Neural progenitor cell (in vitro differentiated cells): ENCODE results near the gene TTPAL. TPM values are rescaled to one million over a fixed set of nuclear protein-coding genes. Genes with fewer than 3 reads are reported as not detected.

ENCODE experiments used
- DNase-seq: peaks from one replicate; pipeline ENCODE4 v3.0.0-alpha.2; 2016; ENCODE audit warnings: low spot score
- H2AFZ ChIP-seq: fragments of 200-600 bp; sonication (generic); replicated peaks from 2 replicates; pipeline ENCODE4 v1.6.1; 2016; ENCODE audit warnings: antibody characterized with exemption
- H3F3A ChIP-seq: fragments of 200-600 bp; sonication (generic); 2 replicates; pipeline ENCODE4 v1.6.1; 2016; ENCODE audit warnings: antibody characterized with exemption, low read depth
- H3K27ac ChIP-seq: fragments of 200-600 bp; sonication (generic); 2 replicates; pipeline ENCODE4 v1.5.1; 2016; ENCODE audit warnings: mild to moderate bottlenecking
- H3K27me3 ChIP-seq: fragments of 200-600 bp; sonication (generic); 2 replicates; pipeline ENCODE4 v1.6.1; 2016; ENCODE audit warnings: mild to moderate bottlenecking, moderate library complexity
- H3K36me3 ChIP-seq: fragments of 200-600 bp; sonication (generic); 2 replicates; pipeline ENCODE4 v1.5.1; 2016
- H3K4me1 ChIP-seq: fragments of 200-600 bp; sonication (generic); 2 replicates; pipeline ENCODE4 v1.6.1; 2016; ENCODE audit warnings: mixed run types
- H3K4me2 ChIP-seq: fragments of 200-600 bp; sonication (generic); 2 replicates; pipeline ENCODE4 v1.6.1; 2016
- H3K4me3 ChIP-seq: fragments of 200-600 bp; sonication (generic); 2 replicates; pipeline ENCODE4 v1.5.1; 2016
- H3K79me2 ChIP-seq: fragments of 200-600 bp; sonication (generic); 2 replicates; pipeline ENCODE4 v1.6.1; 2016; ENCODE audit warnings: low read depth
- H3K9ac ChIP-seq: fragments of 200-600 bp; sonication (generic); 2 replicates; pipeline ENCODE4 v1.6.1; 2016
- H3K9me3 ChIP-seq: fragments of 200-600 bp; sonication (generic); 2 replicates; pipeline ENCODE4 v1.5.1; 2016; ENCODE audit warnings: low read depth
- H4K20me1 ChIP-seq: fragments of 200-600 bp; sonication (generic); 2 replicates; pipeline ENCODE4 v1.6.1; 2016; ENCODE audit warnings: low read depth
- H3K27ac Mint-ChIP-seq: 3 replicates; pipeline ENCODE4 v1.8.0; 2021; ENCODE audit warnings: mixed read lengths
- H3K27me3 Mint-ChIP-seq: 2 replicates; pipeline ENCODE4 v1.8.0; 2022; ENCODE audit warnings: low read depth, mild to moderate bottlenecking, inconsistent platforms, moderate library complexity, mixed read lengths; ENCODE audit not compliant: insufficient read depth
- H3K36me3 Mint-ChIP-seq: 3 replicates; pipeline ENCODE4 v1.8.0; 2021; ENCODE audit warnings: mixed read lengths
- H3K4me1 Mint-ChIP-seq: 3 replicates; pipeline ENCODE4 v1.8.0; 2021; ENCODE audit warnings: mixed read lengths
- H3K4me3 Mint-ChIP-seq: 3 replicates; pipeline ENCODE4 v1.8.0; 2021; ENCODE audit warnings: mild to moderate bottlenecking, moderate library complexity, mixed read lengths
- H3K9me3 Mint-ChIP-seq: 3 replicates; pipeline ENCODE4 v1.8.0; 2020; ENCODE audit warnings: mixed read lengths
- EZH2 ChIP-seq: fragments of 200-600 bp; sonication (generic); IDR thresholded peaks from 2 replicates; pipeline ENCODE4 v1.6.1; 2017; ENCODE audit warnings: antibody characterized with exemption, mild to moderate bottlenecking, moderate library complexity
- EZH2phosphoT487 ChIP-seq: fragments of 200-600 bp; sonication (generic); IDR thresholded peaks from 2 replicates; pipeline ENCODE4 v1.6.1; 2017; ENCODE audit warnings: antibody characterized with exemption
- total RNA-seq: library from RNA; depleted of rRNA; stranded (reverse); fragments of >200 nt; gene quantifications from 2 replicates; pipeline ENCODE4 v1.2.3, GENCODE V29; 2015; ENCODE audit warnings: low replicate concordance
- TF ChIP-seq, protein P1 (sequence below): fragments of 200-600 bp; sonication (generic); IDR thresholded peaks from 2 replicates; pipeline ENCODE4 v1.5.1; 2017; ENCODE audit warnings: antibody characterized with exemption, mild to moderate bottlenecking

Gene TTPAL
- total RNA-seq, 1 donor from 2014 or later, result 7.8 TPM

- no peaks in the 10 kb centered on the region for H3K9me3 ChIP-seq
- no peak overlapping the region for H3K4me2 ChIP-seq
- H3K27ac ChIP-seq, result no peak overlapping the region
- H3F3A ChIP-seq, result no peaks in the 10 kb centered on the region
- TF ChIP-seq, protein P1, sequence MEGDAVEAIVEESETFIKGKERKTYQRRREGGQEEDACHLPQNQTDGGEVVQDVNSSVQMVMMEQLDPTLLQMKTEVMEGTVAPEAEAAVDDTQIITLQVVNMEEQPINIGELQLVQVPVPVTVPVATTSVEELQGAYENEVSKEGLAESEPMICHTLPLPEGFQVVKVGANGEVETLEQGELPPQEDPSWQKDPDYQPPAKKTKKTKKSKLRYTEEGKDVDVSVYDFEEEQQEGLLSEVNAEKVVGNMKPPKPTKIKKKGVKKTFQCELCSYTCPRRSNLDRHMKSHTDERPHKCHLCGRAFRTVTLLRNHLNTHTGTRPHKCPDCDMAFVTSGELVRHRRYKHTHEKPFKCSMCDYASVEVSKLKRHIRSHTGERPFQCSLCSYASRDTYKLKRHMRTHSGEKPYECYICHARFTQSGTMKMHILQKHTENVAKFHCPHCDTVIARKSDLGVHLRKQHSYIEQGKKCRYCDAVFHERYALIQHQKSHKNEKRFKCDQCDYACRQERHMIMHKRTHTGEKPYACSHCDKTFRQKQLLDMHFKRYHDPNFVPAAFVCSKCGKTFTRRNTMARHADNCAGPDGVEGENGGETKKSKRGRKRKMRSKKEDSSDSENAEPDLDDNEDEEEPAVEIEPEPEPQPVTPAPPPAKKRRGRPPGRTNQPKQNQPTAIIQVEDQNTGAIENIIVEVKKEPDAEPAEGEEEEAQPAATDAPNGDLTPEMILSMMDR, result peak; percentile 12
- no peak for TF ChIP-seq EZH2
- Mint-ChIP-seq H3K36me3 (no peaks in the 10 kb centered on the region), H3K27ac (no peak overlapping the region), H3K27me3 (peaks cover 5% of the 10 kb centered on the region), H3K9me3 (no peaks in the 10 kb centered on the region), H3K4me1 (no peaks in the 10 kb centered on the region), H3K4me3 (no peak overlapping the region)
- no peak overlapping the region for H3K4me3 ChIP-seq
- H3K27me3 ChIP-seq, result no peaks in the 10 kb centered on the region
- no peak overlapping the region for H2AFZ ChIP-seq
- no peaks in the 10 kb centered on the region for H3K4me1 ChIP-seq
- no peaks in the 10 kb centered on the region for H4K20me1 ChIP-seq
- no peak overlapping the region for H3K9ac ChIP-seq
- H3K36me3 ChIP-seq, result no peaks in the 10 kb centered on the region
- no peaks in the 10 kb centered on the region for H3K79me2 ChIP-seq
- DNase-seq, result no peak
Measured at GRCh38 chr20:44431502-44432234, 44.0 kb upstream of the TTPAL start.

DNA sequence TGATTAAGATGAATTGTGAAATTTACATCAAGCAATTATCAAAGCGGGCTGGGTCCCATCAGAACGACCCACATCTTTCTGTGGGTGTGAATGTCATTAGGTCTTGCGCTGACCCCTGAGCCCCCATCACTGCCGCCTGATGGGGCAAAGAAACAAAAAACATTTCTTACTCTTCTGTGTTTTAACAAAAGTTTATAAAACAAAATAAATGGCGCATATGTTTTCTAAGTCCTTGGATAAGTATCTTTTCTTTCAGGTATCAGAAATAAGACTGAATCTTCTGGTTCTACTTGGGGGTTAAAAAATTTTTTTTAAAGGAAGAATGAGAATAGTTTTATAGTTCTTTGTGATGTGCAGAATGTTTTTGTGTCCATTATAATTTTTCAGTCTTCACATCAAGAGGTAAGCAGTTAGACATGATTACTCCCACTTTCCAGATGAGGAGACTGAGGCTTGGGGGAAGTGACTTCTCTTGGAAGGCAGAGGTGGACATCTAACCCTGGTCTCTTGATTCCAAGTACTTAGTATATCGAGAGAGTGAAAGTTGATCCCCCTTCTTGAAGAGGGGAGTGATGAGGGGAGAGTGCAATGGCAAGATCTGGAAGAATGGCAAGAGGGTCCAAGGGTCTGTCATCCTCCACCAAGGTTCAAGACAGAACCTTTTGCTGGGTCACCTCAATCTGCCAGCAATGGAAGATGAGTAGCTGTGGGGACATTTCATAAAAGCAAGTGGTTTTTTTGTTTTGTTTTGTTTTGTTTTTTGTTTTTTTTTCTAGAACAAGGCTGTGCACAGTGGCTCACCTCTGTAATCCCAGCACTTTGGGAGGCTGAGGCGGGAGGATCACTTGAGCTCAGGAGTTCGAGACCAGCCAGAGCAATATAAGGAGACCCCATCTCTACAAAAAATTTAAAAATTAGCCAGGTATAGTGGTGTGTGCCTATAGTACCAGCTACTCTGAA, 42.8 kb upstream of the TTPAL start:
- no peak overlapping the region for H3K27ac ChIP-seq
- H3K4me3 ChIP-seq, result no peak overlapping the region
- no peak overlapping the region for H3K9ac ChIP-seq
- no peaks in the 10 kb centered on the region for H3K4me1 ChIP-seq
- H3K27me3 Mint-ChIP-seq, result peaks cover 5% of the 10 kb centered on the region
- TF ChIP-seq, protein P1, result no peak
- no peak for TF ChIP-seq EZH2phosphoT487
- no peak for TF ChIP-seq EZH2
- no peak overlapping the region for H2AFZ ChIP-seq
- peaks cover 7% of the 10 kb centered on the region for H3F3A ChIP-seq
- H3K4me2 ChIP-seq, result no peak overlapping the region
- no peaks in the 10 kb centered on the region for H4K20me1 ChIP-seq
- H3K36me3 Mint-ChIP-seq, result no peaks in the 10 kb centered on the region
- no peak overlapping the region for H3K4me3 Mint-ChIP-seq
- no peaks in the 10 kb centered on the region for H3K27me3 ChIP-seq
- no peaks in the 10 kb centered on the region for H3K79me2 ChIP-seq
- no peak overlapping the region for H3K27ac Mint-ChIP-seq
- H3K4me1 Mint-ChIP-seq, result no peaks in the 10 kb centered on the region
- no peaks in the 10 kb centered on the region for H3K36me3 ChIP-seq
- H3K9me3 Mint-ChIP-seq, result no peaks in the 10 kb centered on the region
- DNase-seq, result no peak
- no peaks in the 10 kb centered on the region for H3K9me3 ChIP-seq

- H3K27me3 Mint-ChIP-seq, result peaks cover 5% of the 10 kb centered on the region
- no peak overlapping the region for H2AFZ ChIP-seq
- H3K4me2 ChIP-seq, result no peak overlapping the region
- H3K4me3 Mint-ChIP-seq, result no peak overlapping the region
- H3K4me3 ChIP-seq, result no peak overlapping the region
- no peaks in the 10 kb centered on the region for H3K4me1 ChIP-seq
- H3K27ac ChIP-seq, result no peak overlapping the region
- TF ChIP-seq EZH2 (no peak), EZH2phosphoT487 (no peak)
- TF ChIP-seq, protein P1, result no peak
- no peaks in the 10 kb centered on the region for H4K20me1 ChIP-seq
- H3K9me3 Mint-ChIP-seq, result no peaks in the 10 kb centered on the region
- H3K4me1 Mint-ChIP-seq, result no peaks in the 10 kb centered on the region
- H3K27me3 ChIP-seq, result no peaks in the 10 kb centered on the region
- H3F3A ChIP-seq, result peaks cover 7% of the 10 kb centered on the region
- H3K36me3 ChIP-seq, result no peaks in the 10 kb centered on the region
- no peaks in the 10 kb centered on the region for H3K9me3 ChIP-seq
- DNase-seq, result no peak
- H3K79me2 ChIP-seq, result no peaks in the 10 kb centered on the region
- H3K27ac Mint-ChIP-seq, result no peak overlapping the region
- H3K9ac ChIP-seq, result no peak overlapping the region
- H3K36me3 Mint-ChIP-seq, result no peaks in the 10 kb centered on the region
Measured at GRCh38 chr20:44433751-44434538, 41.7 kb upstream of the TTPAL start.
